Fibroblast of lung (primary cell): ENCODE data around the gene OMD. TPM values are rescaled to one million over a fixed set of nuclear protein-coding genes. Genes with fewer than 3 reads are reported as not detected.

Experiments used
- DNase-seq, 2 donors: peaks; one replicate each; pipeline versions ENCODE4 v3.0.0 to v3.0.0-alpha.2; 2010; ENCODE audit warnings: low read depth in 2 of 2
- H2AFZ ChIP-seq: 2 replicates; pipeline ENCODE4 v1.5.1; 2012; ENCODE audit warnings: low read length, control low read depth, inconsistent platforms
- H3K27ac ChIP-seq: 2 replicates; pipeline ENCODE4 v1.5.1; 2011; ENCODE audit warnings: low read length, control low read depth; ENCODE audit not compliant: insufficient read depth
- H3K27me3 ChIP-seq: 2 replicates; pipeline ENCODE4 v1.5.1; 2011; ENCODE audit warnings: mild to moderate bottlenecking, low read length; ENCODE audit not compliant: control insufficient read depth, insufficient read depth
- H3K36me3 ChIP-seq: 2 replicates; pipeline ENCODE4 v1.5.1; 2011; ENCODE audit warnings: low read length; ENCODE audit not compliant: control insufficient read depth, insufficient read depth
- H3K4me1 ChIP-seq: 2 replicates; pipeline ENCODE4 v1.5.1; 2011; ENCODE audit warnings: low read length; ENCODE audit not compliant: control insufficient read depth, insufficient read depth; ENCODE audit errors: extremely low read depth
- H3K4me2 ChIP-seq: 2 replicates; pipeline ENCODE4 v1.5.1; 2011; ENCODE audit warnings: low read length, control low read depth; ENCODE audit not compliant: insufficient read depth; ENCODE audit errors: extremely low read depth
- H3K4me3 ChIP-seq, 4 experiments: fragments of 200-600 bp in 1 of 4; sonication (generic) in 1 of 4; replicated peaks in 1 of 4; 2 replicates each; pipeline ENCODE4 v1.5.1; 2011 to 2016; ENCODE audit warnings: low read length in 4 of 4, low read depth in 3 of 4, mild to moderate bottlenecking in 3 of 4, control low read depth in 2 of 4, inconsistent platforms in 1 of 4, mixed read lengths in 1 of 4; ENCODE audit not compliant: insufficient read depth in 1 of 4; ENCODE audit errors: control extremely low read depth in 1 of 4
- H3K79me2 ChIP-seq: 2 replicates; pipeline ENCODE4 v1.5.1; 2012; ENCODE audit warnings: mild to moderate bottlenecking, low read length, inconsistent platforms; ENCODE audit not compliant: control insufficient read depth, insufficient read depth
- H3K9ac ChIP-seq: 2 replicates; pipeline ENCODE4 v1.5.1; 2011; ENCODE audit warnings: mild to moderate bottlenecking, low read length, control low read depth; ENCODE audit not compliant: insufficient read depth
- H3K9me3 ChIP-seq: 2 replicates; pipeline ENCODE4 v1.5.1; 2012; ENCODE audit warnings: low read depth, low read length; ENCODE audit not compliant: control insufficient read depth, insufficient read depth
- H4K20me1 ChIP-seq: 2 replicates; pipeline ENCODE4 v1.5.1; 2011; ENCODE audit warnings: low read length; ENCODE audit not compliant: control insufficient read depth, insufficient read depth; ENCODE audit errors: extremely low read depth
- EZH2 ChIP-seq: IDR thresholded peaks from 2 replicates; pipeline ENCODE4 v1.5.1; 2012; ENCODE audit warnings: low read length, control low read depth, mild to moderate bottlenecking; ENCODE audit errors: missing control alignments
- polyA plus RNA-seq, 2 donors: library from polyadenylated mRNA; depleted of rRNA in 1 of 2; stranded (reverse) in 1 of 2; unstranded in 1 of 2; fragments of >200 nt; gene quantifications; 2 replicates each; pipeline ENCODE4 v1.2.1, GENCODE V29; 2011 to 2012; ENCODE audit warnings: missing spikeins in 1 of 2
- total RNA-seq: library from RNA; depleted of rRNA; stranded (reverse); fragments of >200 nt; gene quantifications from 2 replicates; pipeline ENCODE4 v1.2.1, GENCODE V29; 2014
- TF ChIP-seq, protein P1 (sequence below), 2 donors: IDR thresholded peaks in 1 of 2; conservative IDR thresholded peaks in 1 of 2; 1 replicate in 1 of 2; 2 replicates in 1 of 2; pipeline ENCODE4 v1.5.1; 2011 to 2012; ENCODE audit warnings: low read length in 2 of 2, control low read depth in 1 of 2, inconsistent platforms in 1 of 2, low read depth in 1 of 2, mild to moderate bottlenecking in 1 of 2

The OMD gene
- total and polyA plus RNA-seq, 2 donors (not counting 1 experiment from before 2014, with no cell fraction given), result 0.07 to 0.17 TPM

DNA sequence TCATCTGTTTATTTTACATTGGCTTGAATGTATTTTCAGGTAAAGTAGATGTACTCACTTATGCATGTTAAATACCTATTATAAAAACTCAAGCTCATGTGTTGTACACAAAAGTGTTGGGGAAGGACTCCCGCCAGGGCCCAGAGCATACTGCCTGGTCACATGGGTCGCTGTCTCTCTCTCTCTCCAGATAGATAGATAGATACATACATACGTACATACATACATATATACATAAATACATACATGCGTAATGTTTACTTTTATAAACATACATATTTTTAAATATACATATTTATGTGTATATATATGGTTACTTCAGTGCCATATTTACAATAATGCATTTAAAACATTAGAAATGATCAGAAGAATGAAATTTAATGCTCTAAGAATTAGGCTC, 33.3 kb upstream of the OMD start:
- Histone ChIP-seq H3K27me3 (no peaks in the 10 kb centered on the region), H3K27ac (no peak overlapping the region), H2AFZ (no peak overlapping the region), H3K36me3 (no peaks in the 10 kb centered on the region), H3K4me3 (no peak overlapping the region), H4K20me1 (no peaks in the 10 kb centered on the region), H3K4me2 (no peak overlapping the region), H3K9ac (no peak overlapping the region), H3K9me3 (no peaks in the 10 kb centered on the region), H3K4me1 (no peaks in the 10 kb centered on the region), H3K79me2 (no peaks in the 10 kb centered on the region)
- TF ChIP-seq EZH2, result no peak
- TF ChIP-seq, protein P1, sequence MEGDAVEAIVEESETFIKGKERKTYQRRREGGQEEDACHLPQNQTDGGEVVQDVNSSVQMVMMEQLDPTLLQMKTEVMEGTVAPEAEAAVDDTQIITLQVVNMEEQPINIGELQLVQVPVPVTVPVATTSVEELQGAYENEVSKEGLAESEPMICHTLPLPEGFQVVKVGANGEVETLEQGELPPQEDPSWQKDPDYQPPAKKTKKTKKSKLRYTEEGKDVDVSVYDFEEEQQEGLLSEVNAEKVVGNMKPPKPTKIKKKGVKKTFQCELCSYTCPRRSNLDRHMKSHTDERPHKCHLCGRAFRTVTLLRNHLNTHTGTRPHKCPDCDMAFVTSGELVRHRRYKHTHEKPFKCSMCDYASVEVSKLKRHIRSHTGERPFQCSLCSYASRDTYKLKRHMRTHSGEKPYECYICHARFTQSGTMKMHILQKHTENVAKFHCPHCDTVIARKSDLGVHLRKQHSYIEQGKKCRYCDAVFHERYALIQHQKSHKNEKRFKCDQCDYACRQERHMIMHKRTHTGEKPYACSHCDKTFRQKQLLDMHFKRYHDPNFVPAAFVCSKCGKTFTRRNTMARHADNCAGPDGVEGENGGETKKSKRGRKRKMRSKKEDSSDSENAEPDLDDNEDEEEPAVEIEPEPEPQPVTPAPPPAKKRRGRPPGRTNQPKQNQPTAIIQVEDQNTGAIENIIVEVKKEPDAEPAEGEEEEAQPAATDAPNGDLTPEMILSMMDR (conservative IDR thresholded peaks at IDR 0.05 in 1 of 2, IDR thresholded peaks at IDR 0.05 in 1 of 2; ENCODE audit: low read depth in 1 of 2, low read length in 2 of 2), result no peak
- DNase-seq, result no peak

DNA sequence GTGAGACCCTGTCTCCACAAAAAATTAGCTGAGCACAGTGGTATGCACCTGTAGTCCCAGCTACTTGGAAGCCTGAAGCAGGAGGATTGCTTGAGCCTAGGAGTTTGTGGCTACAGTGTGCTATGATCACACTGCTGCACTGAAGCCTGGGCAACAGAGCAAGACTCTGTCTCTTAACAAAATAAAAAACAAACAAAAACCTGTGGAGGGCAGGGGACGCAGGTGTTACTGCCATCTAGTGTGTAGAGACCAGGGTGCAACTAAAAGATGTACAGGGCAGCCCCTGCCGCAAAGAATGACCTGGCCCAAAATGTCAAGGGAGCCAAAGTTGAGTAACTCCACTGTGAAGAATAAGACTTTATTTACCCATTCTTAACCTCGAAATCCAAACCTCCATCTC, 30.9 kb upstream of the OMD start:
- no peaks in the 10 kb centered on the region for H3K27me3 ChIP-seq
- H3K9ac ChIP-seq, result no peak overlapping the region
- H2AFZ ChIP-seq, result no peak overlapping the region
- no peaks in the 10 kb centered on the region for H3K9me3 ChIP-seq
- TF ChIP-seq, protein P1 (conservative IDR thresholded peaks at IDR 0.05 in 1 of 2, IDR thresholded peaks at IDR 0.05 in 1 of 2; ENCODE audit: low read depth in 1 of 2, low read length in 2 of 2), result no peak
- no peak for TF ChIP-seq EZH2
- H3K4me2 ChIP-seq, result no peak overlapping the region
- H3K4me3 ChIP-seq, result no peak overlapping the region
- H3K4me1 ChIP-seq, result no peaks in the 10 kb centered on the region
- no peaks in the 10 kb centered on the region for H3K79me2 ChIP-seq
- no peaks in the 10 kb centered on the region for H3K36me3 ChIP-seq
- DNase-seq, result no peak
- H3K27ac ChIP-seq, result no peak overlapping the region
- no peaks in the 10 kb centered on the region for H4K20me1 ChIP-seq

DNA sequence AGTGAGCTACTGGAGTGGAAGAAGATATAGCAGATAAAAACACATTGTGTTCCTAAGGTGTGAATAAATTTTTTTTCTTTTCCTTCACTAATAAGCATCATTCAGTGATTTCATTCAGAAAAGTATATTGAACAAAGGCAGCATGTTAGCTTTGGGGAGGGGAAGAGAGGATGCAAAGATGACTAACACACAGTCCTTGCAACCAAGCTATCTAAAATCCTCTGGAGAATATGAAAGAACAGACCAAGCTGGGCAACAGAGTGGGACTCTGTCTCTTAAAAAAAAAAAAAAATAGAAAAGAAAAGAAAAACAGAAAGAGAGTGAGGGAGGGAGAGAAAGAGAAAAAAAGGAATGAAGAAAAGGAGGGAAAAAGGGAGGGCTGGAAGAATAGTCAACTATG, 22.3 kb upstream of the OMD start:
- no peak for TF ChIP-seq EZH2
- TF ChIP-seq, protein P1 (conservative IDR thresholded peaks at IDR 0.05 in 1 of 2, IDR thresholded peaks at IDR 0.05 in 1 of 2; ENCODE audit: low read depth in 1 of 2, low read length in 2 of 2), result no peak
- Histone ChIP-seq H3K9ac (no peak overlapping the region), H3K4me2 (no peak overlapping the region), H3K27ac (no peak overlapping the region), H3K4me1 (no peaks in the 10 kb centered on the region), H3K9me3 (no peaks in the 10 kb centered on the region), H3K36me3 (no peaks in the 10 kb centered on the region), H4K20me1 (no peaks in the 10 kb centered on the region), H2AFZ (no peak overlapping the region), H3K4me3 (no peak overlapping the region), H3K27me3 (no peaks in the 10 kb centered on the region), H3K79me2 (no peaks in the 10 kb centered on the region)
- no peak for DNase-seq
